22Rv1 (cell line): Measurements from ENCODE around the gene CFL1.

Experiments
- ZFX ChIP-seq: fragments of 450-650 bp; IDR thresholded peaks from 2 replicates; pipeline ENCODE4 v1.6.1; 2017; ENCODE audit warnings: antibody characterized with exemption, borderline replicate concordance
- TF ChIP-seq, protein P1 (sequence below): fragments of 450-650 bp; IDR thresholded peaks from 2 replicates; pipeline ENCODE4 v1.5.1; 2017; ENCODE audit warnings: mild to moderate bottlenecking

DNA sequence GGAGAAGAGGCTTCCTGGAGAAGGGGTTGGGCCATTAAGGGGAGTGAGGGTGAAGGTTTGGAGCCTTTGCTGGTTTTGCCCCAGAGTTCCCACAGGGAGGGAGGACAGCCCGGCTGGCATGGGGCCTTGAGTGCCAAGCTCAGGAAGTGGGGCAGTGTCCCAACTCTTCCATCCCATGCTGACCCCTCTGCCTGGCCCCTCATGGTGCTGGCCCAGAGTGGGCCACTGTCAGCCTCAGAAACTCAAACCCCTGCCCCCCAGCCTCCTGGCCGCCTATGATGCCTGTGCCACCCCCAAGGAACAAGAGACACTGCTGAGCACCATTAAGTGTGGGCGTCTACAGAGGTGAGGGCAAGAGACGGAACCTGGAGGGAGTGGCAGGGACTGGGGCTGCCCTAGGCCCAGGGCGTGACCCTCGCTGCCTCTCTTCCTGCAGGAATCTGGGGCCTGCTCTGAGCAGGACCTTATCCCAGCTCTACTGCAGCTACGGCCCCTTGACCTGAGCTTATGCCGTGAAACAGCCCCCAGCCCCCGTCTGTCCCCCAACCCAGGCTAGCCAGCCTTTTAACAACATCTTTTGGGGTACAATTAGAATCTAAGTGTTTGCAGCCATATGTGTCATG lies 7.7 kb upstream of the CFL1 start:
- TF ChIP-seq, protein P1, sequence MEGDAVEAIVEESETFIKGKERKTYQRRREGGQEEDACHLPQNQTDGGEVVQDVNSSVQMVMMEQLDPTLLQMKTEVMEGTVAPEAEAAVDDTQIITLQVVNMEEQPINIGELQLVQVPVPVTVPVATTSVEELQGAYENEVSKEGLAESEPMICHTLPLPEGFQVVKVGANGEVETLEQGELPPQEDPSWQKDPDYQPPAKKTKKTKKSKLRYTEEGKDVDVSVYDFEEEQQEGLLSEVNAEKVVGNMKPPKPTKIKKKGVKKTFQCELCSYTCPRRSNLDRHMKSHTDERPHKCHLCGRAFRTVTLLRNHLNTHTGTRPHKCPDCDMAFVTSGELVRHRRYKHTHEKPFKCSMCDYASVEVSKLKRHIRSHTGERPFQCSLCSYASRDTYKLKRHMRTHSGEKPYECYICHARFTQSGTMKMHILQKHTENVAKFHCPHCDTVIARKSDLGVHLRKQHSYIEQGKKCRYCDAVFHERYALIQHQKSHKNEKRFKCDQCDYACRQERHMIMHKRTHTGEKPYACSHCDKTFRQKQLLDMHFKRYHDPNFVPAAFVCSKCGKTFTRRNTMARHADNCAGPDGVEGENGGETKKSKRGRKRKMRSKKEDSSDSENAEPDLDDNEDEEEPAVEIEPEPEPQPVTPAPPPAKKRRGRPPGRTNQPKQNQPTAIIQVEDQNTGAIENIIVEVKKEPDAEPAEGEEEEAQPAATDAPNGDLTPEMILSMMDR = no peak
- TF ChIP-seq ZFX = no peak
